ENCODE measurements around the gene RMND5B.

DNA sequence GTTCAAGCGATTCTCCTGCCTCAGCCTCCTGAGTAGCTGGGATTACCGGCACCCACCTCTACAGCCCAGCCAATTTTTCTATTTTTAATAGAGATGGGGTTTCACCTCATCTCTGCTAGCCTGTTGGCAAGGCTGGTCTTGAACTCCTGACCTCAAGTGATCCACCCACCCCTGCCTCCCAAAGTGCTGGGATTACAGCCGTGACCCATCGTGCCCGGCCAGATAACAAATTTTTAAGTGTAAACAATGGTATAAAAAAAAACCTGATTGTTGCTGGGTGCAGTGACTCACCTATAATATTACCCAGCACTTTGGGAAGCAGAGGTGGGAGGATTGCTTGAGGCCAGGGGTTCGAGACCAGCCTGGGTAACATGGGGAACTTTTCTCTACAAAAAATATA lies 45.5 kb upstream of the RMND5B start:
- TF ChIP-seq FOXP2 (optimal IDR thresholded peaks at IDR 0.05; ENCODE audit: control extremely low read depth, extremely low read length, insufficient read depth) (no peak), EZH2 (IDR thresholded peaks at IDR 0.05) (no peak)
